Measurements from ENCODE around the gene PSD4.

DNA sequence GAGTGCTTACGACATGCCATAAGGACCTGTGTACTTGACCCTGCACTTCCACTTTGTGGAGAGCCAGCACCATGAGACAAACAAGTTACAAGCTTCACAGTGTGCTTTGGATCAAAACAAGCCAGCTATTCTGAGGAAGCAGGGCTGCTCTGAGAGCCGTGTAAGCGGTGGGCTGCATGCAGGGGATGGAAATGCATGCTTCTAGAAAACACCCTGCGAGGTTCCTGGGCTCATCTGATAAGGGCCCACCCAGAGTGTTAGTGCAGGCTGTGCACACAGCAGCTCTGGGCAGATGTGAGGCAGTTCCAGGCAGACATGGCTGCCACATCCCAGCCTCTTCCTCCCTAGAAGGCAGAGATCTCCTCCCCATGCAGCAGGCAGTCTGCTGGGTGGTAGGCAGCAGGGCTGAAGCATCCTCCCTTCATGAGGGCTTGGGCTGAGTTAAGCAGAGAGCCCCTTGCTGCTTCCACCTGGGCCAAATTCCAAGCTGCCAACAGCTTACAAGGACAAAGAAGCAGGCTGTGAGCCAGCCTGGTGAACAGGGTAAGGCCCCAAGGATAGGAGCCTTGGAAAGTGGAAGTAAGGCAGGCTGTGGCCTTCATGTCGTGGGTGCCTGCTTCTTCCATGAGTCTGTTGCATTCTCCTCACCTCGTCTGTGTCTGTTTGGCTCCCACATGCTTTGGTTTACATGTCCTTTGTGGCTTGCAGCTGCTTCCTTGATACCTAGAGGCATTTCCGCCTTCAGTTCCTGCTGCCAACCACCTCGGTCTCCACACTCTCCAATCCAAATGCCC, 7.7 kb downstream of the PSD4 start:
- TF ChIP-seq, protein P1, sequence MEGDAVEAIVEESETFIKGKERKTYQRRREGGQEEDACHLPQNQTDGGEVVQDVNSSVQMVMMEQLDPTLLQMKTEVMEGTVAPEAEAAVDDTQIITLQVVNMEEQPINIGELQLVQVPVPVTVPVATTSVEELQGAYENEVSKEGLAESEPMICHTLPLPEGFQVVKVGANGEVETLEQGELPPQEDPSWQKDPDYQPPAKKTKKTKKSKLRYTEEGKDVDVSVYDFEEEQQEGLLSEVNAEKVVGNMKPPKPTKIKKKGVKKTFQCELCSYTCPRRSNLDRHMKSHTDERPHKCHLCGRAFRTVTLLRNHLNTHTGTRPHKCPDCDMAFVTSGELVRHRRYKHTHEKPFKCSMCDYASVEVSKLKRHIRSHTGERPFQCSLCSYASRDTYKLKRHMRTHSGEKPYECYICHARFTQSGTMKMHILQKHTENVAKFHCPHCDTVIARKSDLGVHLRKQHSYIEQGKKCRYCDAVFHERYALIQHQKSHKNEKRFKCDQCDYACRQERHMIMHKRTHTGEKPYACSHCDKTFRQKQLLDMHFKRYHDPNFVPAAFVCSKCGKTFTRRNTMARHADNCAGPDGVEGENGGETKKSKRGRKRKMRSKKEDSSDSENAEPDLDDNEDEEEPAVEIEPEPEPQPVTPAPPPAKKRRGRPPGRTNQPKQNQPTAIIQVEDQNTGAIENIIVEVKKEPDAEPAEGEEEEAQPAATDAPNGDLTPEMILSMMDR (IDR thresholded peaks at IDR 0.05), result no peak
- TF ChIP-seq POLR2AphosphoS5 (IDR thresholded peaks at IDR 0.05) (no peak), EP300 (IDR thresholded peaks at IDR 0.05) (no peak), POLR2A (IDR thresholded peaks at IDR 0.05) (no peak)
